Endothelial cell of umbilical vein (primary cell): ENCODE results near the gene TCF7L2. TPM values are rescaled to one million over a fixed set of nuclear protein-coding genes. Genes with fewer than 3 reads are reported as not detected.

Experiments used
- BruUV-seq: library from RNA; stranded (reverse); fragments of 400-500 nt; replicated peaks from 2 replicates; lab custom pipeline; 2021; lab: Mats Ljungman, UMichigan
- CTCF ChIA-PET: fragments of 300-600, 350-600 bp; sonication (Branson Sonifier 250); formaldehyde crosslinking; loops from one replicate; lab custom pipeline; 2021; ENCODE audit warnings: antibody characterized with exemption, inconsistent platforms; lab: Charles Lee
- POLR2A ChIA-PET: fragments of 300-600, 350-600 bp; sonication (Branson Sonifier 250); formaldehyde crosslinking; loops from one replicate; lab custom pipeline; 2021; ENCODE audit warnings: antibody characterized with exemption, inconsistent platforms; lab: Charles Lee
- DNase-seq: peaks from one replicate; pipeline ENCODE4 v3.0.0-alpha.2; 2011; ENCODE audit warnings: low read depth, low spot score
- FAIRE-seq: peaks from 2 replicates; lab custom pipeline; 2011; peaks lifted over from hg19 to GRCh38; lab: Jason Lieb, UNC
- H2AFZ ChIP-seq: 2 replicates; pipeline ENCODE4 v1.6.0; 2012; ENCODE audit warnings: low read depth, low read length, control low read depth, inconsistent platforms
- H3K27ac ChIP-seq: 2 replicates; pipeline ENCODE4 v1.5.1; 2011; ENCODE audit warnings: low read depth, mild to moderate bottlenecking, control low read depth, low read length, moderate library complexity; ENCODE audit not compliant: insufficient read depth
- H3K27me3 ChIP-seq, 2 experiments: 2 replicates each; pipeline versions ENCODE4 v1.6.0 to v1.6.1; 2011; ENCODE audit warnings: low read length in 2 of 2, mixed read lengths in 1 of 2; ENCODE audit not compliant: control insufficient read depth in 2 of 2, insufficient read depth in 2 of 2
- H3K36me3 ChIP-seq, 2 experiments: 2 replicates in 1 of 2; 3 replicates in 1 of 2; pipeline ENCODE4 v1.5.1; 2011; ENCODE audit warnings: low read length in 2 of 2, mild to moderate bottlenecking in 1 of 2, moderate library complexity in 1 of 2; ENCODE audit not compliant: control insufficient read depth in 2 of 2, insufficient read depth in 2 of 2; ENCODE audit errors: extremely low read depth in 1 of 2
- H3K4me1 ChIP-seq: 3 replicates; pipeline ENCODE4 v1.5.1; 2011; ENCODE audit warnings: mild to moderate bottlenecking, low read length; ENCODE audit not compliant: control insufficient read depth, insufficient read depth; ENCODE audit errors: extremely low read depth
- H3K4me2 ChIP-seq: 2 replicates; pipeline ENCODE4 v1.6.1; 2011; ENCODE audit warnings: low read length, control low read depth, mixed read lengths; ENCODE audit not compliant: insufficient read depth
- H3K4me3 ChIP-seq, 3 experiments: fragments of 200-600 bp in 1 of 3; sonication (generic), shearing (Covaris generic) in 1 of 3; replicated peaks in 1 of 3; 2 replicates each; pipeline ENCODE4 v1.5.1; 2011 to 2016; ENCODE audit warnings: control low read depth in 3 of 3, low read length in 3 of 3, mild to moderate bottlenecking in 2 of 3, inconsistent platforms in 1 of 3, low read depth in 1 of 3, moderate library complexity in 1 of 3; ENCODE audit not compliant: insufficient read depth in 1 of 3
- H3K79me2 ChIP-seq: 2 replicates; pipeline ENCODE4 v1.6.0; 2012; ENCODE audit warnings: low read length, inconsistent platforms; ENCODE audit not compliant: control insufficient read depth, insufficient read depth
- H3K9ac ChIP-seq: replicated peaks from 2 replicates; pipeline ENCODE3; 2011; ENCODE audit warnings: low read length, control low read depth; ENCODE audit not compliant: insufficient read depth; ENCODE audit errors: extremely low read depth
- H3K9me1 ChIP-seq: replicated peaks from 3 replicates; pipeline ENCODE4 v1.6.0; 2011; ENCODE audit warnings: mild to moderate bottlenecking, low read length; ENCODE audit not compliant: control insufficient read depth, insufficient read depth; ENCODE audit errors: extremely low read depth
- H3K9me3 ChIP-seq: replicated peaks from 2 replicates; pipeline ENCODE4 v1.5.1; 2012; ENCODE audit warnings: low read length, inconsistent platforms; ENCODE audit not compliant: control insufficient read depth, insufficient read depth
- H4K20me1 ChIP-seq: replicated peaks from 2 replicates; pipeline ENCODE3; 2011; ENCODE audit warnings: mild to moderate bottlenecking, low read length; ENCODE audit not compliant: control insufficient read depth, insufficient read depth; ENCODE audit errors: extremely low read depth
- CTCF ChIP-seq, 2 donors: IDR thresholded peaks; 1 replicate in 1 of 2; 2 replicates in 1 of 2; pipeline ENCODE4 v1.5.1; 2011; ENCODE audit warnings: low read length in 2 of 2, mild to moderate bottlenecking in 2 of 2, moderate library complexity in 2 of 2, control low read depth in 1 of 2, inconsistent platforms in 1 of 2, low read depth in 1 of 2; ENCODE audit not compliant: insufficient read depth in 1 of 2; ENCODE audit errors: extremely low read depth in 1 of 2
- EZH2 ChIP-seq: IDR thresholded peaks from 2 replicates; pipeline ENCODE4 v1.6.1; 2012; ENCODE audit warnings: borderline replicate concordance, low read depth, mild to moderate bottlenecking, moderate library complexity, low read length, inconsistent platforms; ENCODE audit not compliant: severe bottlenecking
- FOS ChIP-seq: IDR thresholded peaks from 2 replicates; pipeline ENCODE4 v1.6.1; 2011; ENCODE audit warnings: mild to moderate bottlenecking, low read length, moderate library complexity, borderline replicate concordance; ENCODE audit not compliant: insufficient read depth
- GATA2 ChIP-seq: IDR thresholded peaks from 2 replicates; pipeline ENCODE4 v1.7.0; 2011; ENCODE audit warnings: low read depth, mild to moderate bottlenecking, moderate library complexity, mixed read lengths, low read length; ENCODE audit not compliant: insufficient read length, insufficient read depth
- POLR2A ChIP-seq: IDR thresholded peaks from 2 replicates; pipeline ENCODE4 v1.6.1; 2012; ENCODE audit warnings: low read depth, mild to moderate bottlenecking, control low read depth, low read length
- dilution Hi-C: fragments of 300-500 bp; cut with MboI; formaldehyde crosslinking; loops from one replicate; pipeline ENCODE4 v1.15.0; 2019; ENCODE audit warnings: low sequenced_read_pairs; ENCODE audit not compliant: extremely low pct_ligation_motif_present
- intact Hi-C: fragments of 100-400 bp; cut with micrococcal nuclease; formaldehyde crosslinking; loops from one replicate; pipeline ENCODE4 v1.10.0; 2022
- polyA plus RNA-seq, 4 experiments: library from polyadenylated mRNA; depleted of rRNA in 3 of 4; stranded (reverse) in 3 of 4; unstranded in 1 of 4; fragments of >200 nt; gene quantifications; 2 replicates each; pipeline versions ENCODE4 v1.2.1 to v1.2.3, GENCODE V29; 2011 to 2012; ENCODE audit warnings: missing spikeins in 1 of 4
- total RNA-seq: library from RNA; stranded (reverse); gene quantifications from 2 replicates; pipeline ENCODE4 v1.2.3, GENCODE V29; 2021
- TF ChIP-seq, protein P1 (sequence below): IDR thresholded peaks from 2 replicates; pipeline ENCODE4 v1.6.1; 2011; ENCODE audit not compliant: insufficient read depth, insufficient read length

The TCF7L2 gene
- total and polyA plus RNA-seq, 2 donors (not counting 3 experiments of a cell fraction or from before 2014, with no cell fraction given): 9.9 to 21.8 TPM

DNA sequence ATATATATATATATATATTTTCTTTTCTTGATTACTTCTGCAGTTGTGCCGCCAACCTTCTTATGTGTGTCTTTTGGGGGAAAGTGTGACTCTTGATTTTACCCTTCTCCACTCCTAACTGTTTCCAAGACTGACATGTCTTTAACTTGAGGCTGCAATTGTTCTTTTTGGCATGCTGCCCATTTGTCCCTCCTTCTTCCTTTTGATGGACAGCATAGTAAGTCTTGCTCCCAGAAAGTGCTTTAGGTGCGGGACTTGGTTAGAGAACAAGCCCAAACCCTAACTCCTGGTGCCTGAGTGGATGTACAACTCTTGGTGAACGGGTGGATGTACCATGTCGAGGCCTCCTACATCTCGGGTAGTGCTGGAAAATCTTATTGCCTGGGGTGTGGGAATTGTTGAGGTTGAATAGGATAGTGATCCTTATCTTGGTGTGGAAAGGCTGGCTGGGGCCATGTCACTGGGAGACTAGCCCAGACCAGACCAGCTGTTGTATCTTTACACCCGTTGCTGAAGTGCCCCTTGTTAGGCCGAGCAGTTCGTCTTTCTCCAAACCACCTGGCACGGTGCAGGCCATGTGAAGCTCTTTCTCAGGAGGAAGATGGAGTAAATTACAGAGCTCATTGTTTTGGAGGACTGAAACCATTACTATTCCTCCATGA, 16.3 kb downstream of the TCF7L2 start:
- dilution Hi-C loops: no loop called here
- Histone ChIP-seq H3K4me2 (no peak overlapping the region), H3K9ac (no peak overlapping the region), H3K79me2 (peaks cover 37% of the 10 kb centered on the region), H3K4me3 (no peak overlapping the region), H3K27me3 (no peaks in the 10 kb centered on the region), H4K20me1 (no peaks in the 10 kb centered on the region), H3K9me1 (no peaks in the 10 kb centered on the region), H2AFZ (no peak overlapping the region), H3K9me3 (no peaks in the 10 kb centered on the region), H3K36me3 (no peaks in the 10 kb centered on the region), H3K27ac (no peak overlapping the region), H3K4me1 (peaks cover 22% of the 10 kb centered on the region)
- intact Hi-C loops: no loop called here
- peak; percentile 28 for DNase-seq
- TF ChIP-seq GATA2: no peak
- no peak for TF ChIP-seq EZH2
- TF ChIP-seq POLR2A: no peak
- no peak for TF ChIP-seq FOS
- no peak for TF ChIP-seq CTCF (IDR thresholded peaks at IDR 0.05; ENCODE audit: extremely low read depth in 1 of 2, insufficient read depth in 1 of 2, low read depth in 1 of 2, low read length in 2 of 2)
- TF ChIP-seq, protein P1, sequence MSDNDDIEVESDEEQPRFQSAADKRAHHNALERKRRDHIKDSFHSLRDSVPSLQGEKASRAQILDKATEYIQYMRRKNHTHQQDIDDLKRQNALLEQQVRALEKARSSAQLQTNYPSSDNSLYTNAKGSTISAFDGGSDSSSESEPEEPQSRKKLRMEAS: no peak
- ChIA-PET CTCF (interaction anchor here (1.3 to 1.5 kb wide), 3 partner anchors 10 to 160 kb away, joined by 5 to 7 read pairs (median 6); no protein-coding TSS in a partner anchor), POLR2A (no interaction called here)
- BruUV-seq: no TSS peak
- FAIRE-seq: no peak
